SK-N-SH (cell line): Measurements from ENCODE around the gene STARD10. TPM values are rescaled to one million over a fixed set of nuclear protein-coding genes. Genes with fewer than 3 reads are reported as not detected.

Experiments used
- CTCF ChIA-PET: fragments of 300-600, 350-600 bp; formaldehyde crosslinking; extraction: SDS; loops from one replicate; lab custom pipeline; 2021; lab: Yijun Ruan, JAX
- POLR2A ChIA-PET: fragments of 350-600 bp; sonication (Branson Sonifier 250); formaldehyde crosslinking; extraction: SDS; loops from one replicate; lab custom pipeline; 2020; ENCODE audit warnings: antibody characterized with exemption, inconsistent platforms; lab: Yijun Ruan, JAX
- DNase-seq: peaks from one replicate; pipeline ENCODE4 v3.0.0; 2012
- H2AFZ ChIP-seq: fragments of 200-600 bp; sonication (generic); 2 replicates; pipeline ENCODE4 v1.8.1; 2016; ENCODE audit warnings: antibody characterized with exemption, mild to moderate bottlenecking, low read depth
- H3F3A ChIP-seq: fragments of 200-600 bp; sonication (generic); replicated peaks from 2 replicates; pipeline ENCODE3; 2016; ENCODE audit warnings: antibody characterized with exemption, mild to moderate bottlenecking; ENCODE audit not compliant: insufficient read depth
- H3K27ac ChIP-seq, 2 experiments: fragments of 200-500 bp in 1 of 2; fragments of 200-600 bp in 1 of 2; sonication (Bioruptor generic) in 1 of 2; sonication (generic), shearing (Covaris generic) in 1 of 2; 2 replicates each; pipeline versions ENCODE4 v1.5.1 to v1.6.1; 2014 to 2016; ENCODE audit warnings: low read depth in 2 of 2, inconsistent platforms in 1 of 2, low read length in 1 of 2, mild to moderate bottlenecking in 1 of 2, mixed read lengths in 1 of 2
- H3K27me3 ChIP-seq: fragments of 200-600 bp; sonication (generic), shearing (Covaris generic); 2 replicates; pipeline ENCODE4 v1.6.1; 2016; ENCODE audit warnings: mixed run types; ENCODE audit not compliant: insufficient read depth
- H3K36me3 ChIP-seq, 2 experiments: fragments of 200-500 bp in 1 of 2; fragments of 200-600 bp in 1 of 2; sonication (Bioruptor generic) in 1 of 2; sonication (generic) in 1 of 2; replicated peaks in 1 of 2; 2 replicates each; pipeline versions ENCODE3 to v1.5.1; 2014 to 2016; ENCODE audit warnings: low read length in 1 of 2, mild to moderate bottlenecking in 1 of 2; ENCODE audit not compliant: insufficient read depth in 2 of 2, control insufficient read depth in 1 of 2
- H3K4me1 ChIP-seq, 2 experiments: fragments of 200-500 bp in 1 of 2; fragments of 200-600 bp in 1 of 2; sonication (Bioruptor generic) in 1 of 2; sonication (generic), shearing (Covaris generic) in 1 of 2; 2 replicates each; pipeline versions ENCODE4 v1.5.1 to v1.6.1; 2014 to 2016; ENCODE audit warnings: low read depth in 1 of 2, low read length in 1 of 2, mixed run types in 1 of 2; ENCODE audit not compliant: insufficient read depth in 2 of 2, control insufficient read depth in 1 of 2
- H3K4me2 ChIP-seq: fragments of 200-600 bp; sonication (generic), shearing (Covaris generic); 2 replicates; pipeline ENCODE4 v1.6.1; 2017; ENCODE audit warnings: mixed run types
- H3K4me3 ChIP-seq, 2 experiments: fragments of 200-500 bp in 1 of 2; fragments of 200-600 bp in 1 of 2; sonication (Bioruptor generic) in 1 of 2; sonication (generic), shearing (Covaris generic) in 1 of 2; 2 replicates each; pipeline versions ENCODE4 v1.5.1 to v1.8.1; 2014 to 2016; ENCODE audit warnings: low read depth in 2 of 2, inconsistent platforms in 1 of 2, low read length in 1 of 2, mild to moderate bottlenecking in 1 of 2, mixed read lengths in 1 of 2, moderate library complexity in 1 of 2
- H3K79me2 ChIP-seq: fragments of 200-600 bp; sonication (generic); 2 replicates; pipeline ENCODE4 v1.8.1; 2017; ENCODE audit warnings: mild to moderate bottlenecking; ENCODE audit not compliant: insufficient read depth
- H3K9ac ChIP-seq: fragments of 200-600 bp; sonication (generic); 2 replicates; pipeline ENCODE4 v1.6.1; 2017; ENCODE audit warnings: mixed run types
- H3K9me2 ChIP-seq: fragments of 200-600 bp; sonication (generic); 2 replicates; pipeline ENCODE4 v1.6.1; 2017; ENCODE audit warnings: mixed run types
- H3K9me3 ChIP-seq: fragments of 200-600 bp; sonication (generic); 2 replicates; pipeline ENCODE4 v1.6.1; 2017; ENCODE audit warnings: mixed run types, mild to moderate bottlenecking, moderate library complexity
- H4K20me1 ChIP-seq: fragments of 200-600 bp; sonication (generic); 2 replicates; pipeline ENCODE4 v1.6.1; 2017; ENCODE audit warnings: mild to moderate bottlenecking, mixed run types; ENCODE audit not compliant: insufficient read depth
- CHD2 ChIP-seq: fragments of 150-350 bp; IDR thresholded peaks from 2 replicates; pipeline ENCODE4 v1.6.1; 2018; ENCODE audit warnings: low read length; ENCODE audit not compliant: partially characterized antibody
- ELF1 ChIP-seq: IDR thresholded peaks from 2 replicates; pipeline ENCODE4 v1.4.0; 2012
- FOXM1 ChIP-seq: IDR thresholded peaks from 2 replicates; pipeline ENCODE4 v1.4.0; 2012; ENCODE audit warnings: low read depth, mild to moderate bottlenecking
- GATA2 ChIP-seq: sonication (generic); formaldehyde crosslinking; IDR thresholded peaks from 2 replicates; pipeline ENCODE4 v1.5.0; 2020; ENCODE audit warnings: mild to moderate bottlenecking, missing genetic modification reagents
- IRF3 ChIP-seq: fragments of 150-350 bp; IDR thresholded peaks from 2 replicates; pipeline ENCODE4 v1.6.1; 2016; ENCODE audit warnings: mild to moderate bottlenecking, low read depth, low read length
- JUND ChIP-seq: IDR thresholded peaks from 2 replicates; pipeline ENCODE4 v1.4.0; 2012
- MXI1 ChIP-seq: IDR thresholded peaks from 2 replicates; pipeline ENCODE4 v1.6.1; 2012; ENCODE audit warnings: mild to moderate bottlenecking, low read depth, low read length, improper control_type of control experiment
- NFIC ChIP-seq: IDR thresholded peaks from 2 replicates; pipeline ENCODE4 v1.4.0; 2012; ENCODE audit warnings: borderline replicate concordance
- NRF1 ChIP-seq: IDR thresholded peaks from 2 replicates; pipeline ENCODE4 v1.6.1; 2012; ENCODE audit warnings: low read depth, mild to moderate bottlenecking, low read length
- PBX3 ChIP-seq: IDR thresholded peaks from 2 replicates; pipeline ENCODE4; 2012
- RAD21 ChIP-seq: IDR thresholded peaks from 2 replicates; pipeline ENCODE4 v1.6.1; 2012; ENCODE audit warnings: mild to moderate bottlenecking, low read length
- RCOR1 ChIP-seq: fragments of 150-350 bp; IDR thresholded peaks from 2 replicates; pipeline ENCODE4 v1.6.1; 2017; ENCODE audit warnings: antibody characterized with exemption, low read length
- RFX5 ChIP-seq: IDR thresholded peaks from 2 replicates; pipeline ENCODE4 v1.6.1; 2012; ENCODE audit warnings: mild to moderate bottlenecking, improper control_type of control experiment, low read length
- TEAD4 ChIP-seq: IDR thresholded peaks from 2 replicates; pipeline ENCODE4 v1.4.0; 2012; ENCODE audit warnings: mild to moderate bottlenecking, borderline replicate concordance; ENCODE audit not compliant: insufficient read depth
- USF1 ChIP-seq: IDR thresholded peaks from 2 replicates; pipeline ENCODE4 v1.4.0; 2012; ENCODE audit warnings: low read depth, borderline replicate concordance
- WGBS: methylation state at CpG from one replicate; pipeline ENCODE4 v1.1.6; 2017; ENCODE audit warnings: low lambda C conversion rate; 5-methylcytosine and 5-hydroxymethylcytosine counted together
- polyA plus RNA-seq, 3 experiments: library from polyadenylated mRNA; depleted of rRNA; stranded (reverse); fragments of >200 nt; gene quantifications; 2 replicates each; pipeline ENCODE4 v1.2.3, GENCODE V29; 2012

Gene STARD10
- polyA plus RNA-seq, 1 of the 3 experiments (the other 2 are of a cell fraction), result 47.7 TPM

- Histone ChIP-seq H3K4me2 (no peak overlapping the region), H3K79me2 (no peaks in the 10 kb centered on the region), H3K27me3 (no peaks in the 10 kb centered on the region)
- CTCF ChIA-PET, result interaction anchor here (1.2 to 11.4 kb wide), 7 partner anchors 8 to 456 kb away, joined by 3 to 271 read pairs (median 22); partner anchors contain the start of gene FCHSD2
- DNase-seq, result no peak
- TF ChIP-seq PBX3 (no peak), NRF1 (no peak), RAD21 (no peak), RCOR1 (no peak), NFIC (no peak), MXI1 (no peak), CHD2 (no peak), RFX5 (no peak), ELF1 (no peak), IRF3 (no peak), USF1 (no peak), FOXM1 (no peak), TEAD4 (no peak), GATA2 (CRISPR knock-in tag) (no peak), JUND (no peak)
- TF ChIP-seq, all 33 proteins: peak for 0
- Histone ChIP-seq H4K20me1 (no peaks in the 10 kb centered on the region), H2AFZ (no peak overlapping the region), H3K27ac (no peak overlapping the region), H3K9me2 (no peaks in the 10 kb centered on the region), H3K36me3 (peaks cover 4 to 7% of the 10 kb centered on the region in 2 experiments), H3K4me1 (peaks cover 5 to 10% of the 10 kb centered on the region in 2 experiments; a peak in 2 of 4 replicates), H3F3A (peaks cover 4% of the 10 kb centered on the region), H3K9me3 (no peaks in the 10 kb centered on the region), H3K4me3 (no peak overlapping the region), H3K9ac (no peak overlapping the region)
- POLR2A ChIA-PET, result no interaction called here
- WGBS, result 96% methylated on average over 4 of the region's 5 CpGs
These were observed 39.4 kb upstream of the STARD10 start for GRCh38 chr11:72833083-72833733.
